ENCODE data around the gene LUC7L.

DNA sequence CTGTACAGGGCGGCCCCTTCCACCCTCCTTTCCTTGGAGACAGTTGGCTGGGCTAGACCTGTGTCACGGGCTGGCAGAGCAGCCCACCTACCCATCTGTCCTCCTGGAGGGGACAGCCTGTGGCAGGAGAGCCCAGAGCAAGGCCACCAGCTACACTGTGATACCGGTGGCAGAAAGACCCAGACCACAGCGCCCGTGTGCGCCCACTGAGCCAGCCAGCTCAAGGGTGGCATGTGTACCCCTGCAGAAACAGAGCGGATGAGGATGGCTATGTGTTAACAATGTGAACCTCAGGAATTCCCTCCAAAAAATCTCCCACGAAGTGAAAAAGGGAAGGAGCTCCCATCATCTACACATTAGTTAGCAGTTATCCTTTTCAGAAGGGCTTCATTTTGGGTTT, 41.9 kb downstream of the LUC7L start:
- TF ChIP-seq, protein P1, sequence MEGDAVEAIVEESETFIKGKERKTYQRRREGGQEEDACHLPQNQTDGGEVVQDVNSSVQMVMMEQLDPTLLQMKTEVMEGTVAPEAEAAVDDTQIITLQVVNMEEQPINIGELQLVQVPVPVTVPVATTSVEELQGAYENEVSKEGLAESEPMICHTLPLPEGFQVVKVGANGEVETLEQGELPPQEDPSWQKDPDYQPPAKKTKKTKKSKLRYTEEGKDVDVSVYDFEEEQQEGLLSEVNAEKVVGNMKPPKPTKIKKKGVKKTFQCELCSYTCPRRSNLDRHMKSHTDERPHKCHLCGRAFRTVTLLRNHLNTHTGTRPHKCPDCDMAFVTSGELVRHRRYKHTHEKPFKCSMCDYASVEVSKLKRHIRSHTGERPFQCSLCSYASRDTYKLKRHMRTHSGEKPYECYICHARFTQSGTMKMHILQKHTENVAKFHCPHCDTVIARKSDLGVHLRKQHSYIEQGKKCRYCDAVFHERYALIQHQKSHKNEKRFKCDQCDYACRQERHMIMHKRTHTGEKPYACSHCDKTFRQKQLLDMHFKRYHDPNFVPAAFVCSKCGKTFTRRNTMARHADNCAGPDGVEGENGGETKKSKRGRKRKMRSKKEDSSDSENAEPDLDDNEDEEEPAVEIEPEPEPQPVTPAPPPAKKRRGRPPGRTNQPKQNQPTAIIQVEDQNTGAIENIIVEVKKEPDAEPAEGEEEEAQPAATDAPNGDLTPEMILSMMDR (IDR thresholded peaks at IDR 0.05; ENCODE audit: low read depth, low read length), result no peak
- no peak for TF ChIP-seq EZH2phosphoT487 (IDR thresholded peaks at IDR 0.05; ENCODE audit: low read depth)
